ENCODE results near the gene HOXA6. TPM values are rescaled to one million over a fixed set of nuclear protein-coding genes. Genes with fewer than 3 reads are reported as not detected.

Gene HOXA6
- total and polyA plus RNA-seq, 4 donors = 0.23 TPM; not detected in 3

DNA sequence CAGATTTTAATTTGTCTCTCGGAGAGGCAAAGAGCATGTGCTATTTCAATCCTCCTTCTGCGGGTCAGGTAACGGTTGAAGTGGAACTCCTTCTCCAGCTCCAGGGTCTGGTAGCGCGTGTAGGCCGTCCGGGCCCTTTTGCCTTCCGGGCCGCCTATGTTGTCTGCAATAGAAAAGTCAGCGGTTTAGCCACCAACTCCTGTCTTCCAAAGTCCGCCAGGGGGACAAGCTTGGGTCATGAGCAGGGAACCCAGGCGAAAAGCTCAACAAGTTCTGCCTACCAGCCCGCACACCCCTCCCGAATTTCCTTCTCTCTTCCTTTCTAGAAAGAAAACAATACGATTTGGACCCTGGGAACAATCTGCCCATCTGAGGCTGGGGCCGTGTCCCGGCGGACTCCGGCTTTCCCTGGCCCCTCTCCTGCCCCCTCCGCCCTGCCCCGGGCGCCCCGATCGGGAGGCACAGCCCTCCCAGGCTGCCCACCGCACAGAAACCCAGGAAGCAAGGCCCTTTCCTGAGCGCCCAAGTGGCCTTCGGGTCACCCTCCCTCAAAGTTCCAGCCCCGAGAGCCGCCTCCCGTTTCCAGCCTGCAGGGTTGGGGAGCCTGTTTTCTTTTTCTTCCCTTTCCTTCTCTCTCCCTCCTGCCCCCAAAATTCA lies 5.5 kb downstream of the HOXA6 start:
- no peak for DNase-seq (ENCODE audit: low spot score)
- H3K4me3 ChIP-seq (ENCODE audit: low read depth in 1 of 3, low read length in 3 of 3) = peak overlapping the region in 1 of 3 donors; percentile 45
- H3K36me3 ChIP-seq (ENCODE audit: control insufficient read depth in 4 of 4, insufficient read depth in 3 of 4, low read depth in 1 of 4, low read length in 3 of 4) = no peaks in the 10 kb centered on the region
- 23% methylated on average over 30 of the region's 30 CpGs for WGBS
- peaks cover 4 to 30% (median 15%) of the 10 kb centered on the region in 4 donors for H3K27me3 ChIP-seq (ENCODE audit: control insufficient read depth in 4 of 4, insufficient read depth in 4 of 4, low read length in 3 of 4)
- H3K9me3 ChIP-seq (ENCODE audit: control insufficient read depth in 4 of 4, low read length in 3 of 4) = peaks cover 0 to 11% (median 0%) of the 10 kb centered on the region in 4 donors
- H3K9ac ChIP-seq (ENCODE audit: low read depth in 1 of 2, low read length in 2 of 2) = no peak overlapping the region
- H3K4me1 ChIP-seq (ENCODE audit: control insufficient read depth in 4 of 4, insufficient read depth in 4 of 4, low read length in 3 of 4) = peaks cover 0 to 14% (median 8%) of the 10 kb centered on the region in 4 donors
- TF ChIP-seq YY1 (IDR thresholded peaks at IDR 0.05) = no peak
- TF ChIP-seq, protein P1, sequence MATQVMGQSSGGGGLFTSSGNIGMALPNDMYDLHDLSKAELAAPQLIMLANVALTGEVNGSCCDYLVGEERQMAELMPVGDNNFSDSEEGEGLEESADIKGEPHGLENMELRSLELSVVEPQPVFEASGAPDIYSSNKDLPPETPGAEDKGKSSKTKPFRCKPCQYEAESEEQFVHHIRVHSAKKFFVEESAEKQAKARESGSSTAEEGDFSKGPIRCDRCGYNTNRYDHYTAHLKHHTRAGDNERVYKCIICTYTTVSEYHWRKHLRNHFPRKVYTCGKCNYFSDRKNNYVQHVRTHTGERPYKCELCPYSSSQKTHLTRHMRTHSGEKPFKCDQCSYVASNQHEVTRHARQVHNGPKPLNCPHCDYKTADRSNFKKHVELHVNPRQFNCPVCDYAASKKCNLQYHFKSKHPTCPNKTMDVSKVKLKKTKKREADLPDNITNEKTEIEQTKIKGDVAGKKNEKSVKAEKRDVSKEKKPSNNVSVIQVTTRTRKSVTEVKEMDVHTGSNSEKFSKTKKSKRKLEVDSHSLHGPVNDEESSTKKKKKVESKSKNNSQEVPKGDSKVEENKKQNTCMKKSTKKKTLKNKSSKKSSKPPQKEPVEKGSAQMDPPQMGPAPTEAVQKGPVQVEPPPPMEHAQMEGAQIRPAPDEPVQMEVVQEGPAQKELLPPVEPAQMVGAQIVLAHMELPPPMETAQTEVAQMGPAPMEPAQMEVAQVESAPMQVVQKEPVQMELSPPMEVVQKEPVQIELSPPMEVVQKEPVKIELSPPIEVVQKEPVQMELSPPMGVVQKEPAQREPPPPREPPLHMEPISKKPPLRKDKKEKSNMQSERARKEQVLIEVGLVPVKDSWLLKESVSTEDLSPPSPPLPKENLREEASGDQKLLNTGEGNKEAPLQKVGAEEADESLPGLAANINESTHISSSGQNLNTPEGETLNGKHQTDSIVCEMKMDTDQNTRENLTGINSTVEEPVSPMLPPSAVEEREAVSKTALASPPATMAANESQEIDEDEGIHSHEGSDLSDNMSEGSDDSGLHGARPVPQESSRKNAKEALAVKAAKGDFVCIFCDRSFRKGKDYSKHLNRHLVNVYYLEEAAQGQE (IDR thresholded peaks at IDR 0.05) = no peak
- TF ChIP-seq, protein P2, sequence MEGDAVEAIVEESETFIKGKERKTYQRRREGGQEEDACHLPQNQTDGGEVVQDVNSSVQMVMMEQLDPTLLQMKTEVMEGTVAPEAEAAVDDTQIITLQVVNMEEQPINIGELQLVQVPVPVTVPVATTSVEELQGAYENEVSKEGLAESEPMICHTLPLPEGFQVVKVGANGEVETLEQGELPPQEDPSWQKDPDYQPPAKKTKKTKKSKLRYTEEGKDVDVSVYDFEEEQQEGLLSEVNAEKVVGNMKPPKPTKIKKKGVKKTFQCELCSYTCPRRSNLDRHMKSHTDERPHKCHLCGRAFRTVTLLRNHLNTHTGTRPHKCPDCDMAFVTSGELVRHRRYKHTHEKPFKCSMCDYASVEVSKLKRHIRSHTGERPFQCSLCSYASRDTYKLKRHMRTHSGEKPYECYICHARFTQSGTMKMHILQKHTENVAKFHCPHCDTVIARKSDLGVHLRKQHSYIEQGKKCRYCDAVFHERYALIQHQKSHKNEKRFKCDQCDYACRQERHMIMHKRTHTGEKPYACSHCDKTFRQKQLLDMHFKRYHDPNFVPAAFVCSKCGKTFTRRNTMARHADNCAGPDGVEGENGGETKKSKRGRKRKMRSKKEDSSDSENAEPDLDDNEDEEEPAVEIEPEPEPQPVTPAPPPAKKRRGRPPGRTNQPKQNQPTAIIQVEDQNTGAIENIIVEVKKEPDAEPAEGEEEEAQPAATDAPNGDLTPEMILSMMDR (IDR thresholded peaks at IDR 0.05; ENCODE audit: low read depth, low read length, missing input control) = peak; percentile 2
- peak overlapping the region in 1 of 2 donors; percentile 72 for H3K27ac ChIP-seq (ENCODE audit: low read depth in 1 of 2, low read length in 2 of 2)

DNA sequence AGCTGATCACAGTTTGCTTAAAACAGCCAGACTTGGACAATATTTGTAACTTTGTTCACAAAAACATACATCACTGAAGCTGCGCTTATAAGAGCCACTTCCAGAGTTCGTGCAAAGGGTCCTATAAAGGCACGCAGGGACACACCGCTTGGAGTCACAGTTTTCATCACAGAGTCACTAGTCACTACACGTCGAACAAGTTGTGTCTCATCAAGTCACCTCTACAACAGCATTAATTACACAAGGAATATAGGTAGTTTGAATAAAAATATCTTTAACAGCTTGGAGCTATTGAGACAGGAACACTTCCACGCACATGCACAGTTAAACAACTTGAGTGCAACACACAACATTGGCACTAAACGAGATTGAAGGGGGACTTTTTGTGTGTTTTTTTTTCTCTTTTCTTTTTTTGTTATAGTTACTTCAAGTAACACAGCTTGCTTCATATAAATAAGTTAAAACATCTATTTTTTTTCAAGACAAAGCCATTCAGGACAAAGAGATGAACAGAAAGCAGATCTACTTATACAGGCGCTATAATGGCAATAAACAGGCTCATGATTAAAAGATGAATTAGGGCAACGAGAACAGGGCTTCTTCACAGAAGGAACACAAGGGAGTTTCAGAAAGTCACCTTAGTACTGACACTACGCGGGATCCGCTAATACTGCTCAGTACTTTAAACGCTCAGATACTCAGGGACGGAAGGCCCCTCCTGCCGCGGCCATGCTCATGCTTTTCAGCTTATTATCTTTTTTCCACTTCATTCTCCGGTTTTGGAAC lies 6.2 kb downstream of the HOXA6 start:
- TF ChIP-seq JUND (IDR thresholded peaks at IDR 0.05) (no peak), YY1 (IDR thresholded peaks at IDR 0.05) (no peak), FOXA1 (IDR thresholded peaks at IDR 0.05) (no peak), SP1 (IDR thresholded peaks at IDR 0.05) (no peak), GABPA (IDR thresholded peaks at IDR 0.05 in 1 of 2, conservative IDR thresholded peaks at IDR 0.05 in 1 of 2) (no peak), NR2F2 (IDR thresholded peaks at IDR 0.05) (no peak), FOXA2 (IDR thresholded peaks at IDR 0.05) (no peak)
- TF ChIP-seq, protein P2 (IDR thresholded peaks at IDR 0.05; ENCODE audit: low read depth, low read length, missing input control) = no peak
- TF ChIP-seq, protein P1 (IDR thresholded peaks at IDR 0.05) = no peak
- peaks cover 6 to 27% (median 14%) of the 10 kb centered on the region in 4 donors for H3K27me3 ChIP-seq (ENCODE audit: control insufficient read depth in 4 of 4, insufficient read depth in 4 of 4, low read length in 3 of 4)
- H3K27ac ChIP-seq (ENCODE audit: low read depth in 1 of 2, low read length in 2 of 2) = no peak overlapping the region
- H3K4me3 ChIP-seq (ENCODE audit: low read depth in 1 of 3, low read length in 3 of 3) = no peak overlapping the region
- 34% methylated on average over 18 of the region's 18 CpGs for WGBS
- H3K9ac ChIP-seq (ENCODE audit: low read depth in 1 of 2, low read length in 2 of 2) = no peak overlapping the region
- H3K36me3 ChIP-seq (ENCODE audit: control insufficient read depth in 4 of 4, insufficient read depth in 3 of 4, low read depth in 1 of 4, low read length in 3 of 4) = no peaks in the 10 kb centered on the region
- H3K4me1 ChIP-seq (ENCODE audit: control insufficient read depth in 4 of 4, insufficient read depth in 4 of 4, low read length in 3 of 4) = peaks cover 0 to 14% (median 8%) of the 10 kb centered on the region in 4 donors
- peaks cover 0 to 11% (median 0%) of the 10 kb centered on the region in 4 donors for H3K9me3 ChIP-seq (ENCODE audit: control insufficient read depth in 4 of 4, low read length in 3 of 4)
- no peak for DNase-seq (ENCODE audit: low spot score)
